ENCODE measurements around the gene TXN.

GRCh38 chr9:110282018-110282738 lies 25.9 kb upstream of the TXN start:
- TF ChIP-seq CTCF (IDR thresholded peaks at IDR 0.05) (no peak), POLR2A (IDR thresholded peaks at IDR 0.05) (no peak)

All from esophagus squamous epithelium (tissue), 4 donors.